ENCODE measurements around the gene PEBP1.

The PEBP1 gene

DNA sequence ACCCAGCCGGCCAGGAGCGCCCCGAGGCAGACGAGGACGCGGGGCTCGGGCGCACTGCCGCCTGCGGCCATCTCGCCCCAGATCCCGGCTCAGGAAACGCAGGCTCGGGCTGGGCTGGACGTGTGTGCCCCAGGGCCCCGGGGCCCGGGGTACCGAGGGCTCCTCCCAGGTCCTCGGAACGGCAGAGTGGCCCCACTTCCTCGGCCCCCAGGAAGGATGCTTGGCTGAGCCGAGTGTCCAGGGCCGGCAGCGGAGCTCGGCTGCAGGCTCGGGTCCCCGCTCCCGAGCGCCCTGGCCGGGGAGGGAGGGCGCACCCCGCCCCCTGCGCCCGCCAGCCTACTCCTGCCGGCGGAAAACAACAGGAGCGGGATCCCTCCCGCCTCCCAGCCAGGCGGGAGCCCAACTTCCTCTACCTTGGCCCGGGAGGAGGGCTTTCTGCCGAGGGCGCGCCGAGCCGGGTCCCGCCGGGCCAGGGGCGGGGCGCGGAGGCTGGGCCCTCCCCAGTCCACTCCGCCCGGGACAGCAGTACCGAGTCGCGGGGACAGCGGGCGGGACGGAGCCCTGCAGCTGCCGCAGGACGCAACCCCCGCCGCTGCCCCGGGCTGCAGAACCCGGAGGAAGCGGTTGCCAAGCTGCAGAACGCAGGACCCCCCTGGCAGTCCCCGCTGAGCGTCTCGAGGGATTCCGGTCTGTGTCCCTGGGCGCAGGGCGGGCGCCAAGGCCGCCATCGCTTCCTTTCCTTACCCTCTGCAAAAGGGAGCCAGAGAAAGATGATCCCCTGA is 32.1 kb upstream of the PEBP1 start, which contains the start of gene VSIG10:
TSS of gene VSIG10 (minus strand) at position 411 of the 782 bp plus-strand sequence. CDS start at position 71, 340 bp downstream.
- peak within 1 kb of the TSS; percentile 79 for H3K4me3 ChIP-seq (ENCODE audit: severe bottlenecking)
- ATAC-seq (ENCODE audit: low read depth) (peak; percentile 70), DNase-seq (ENCODE audit: low spot score) (peak; percentile 63)
- H3K27ac ChIP-seq (ENCODE audit: poor library complexity, severe bottlenecking): peak within 1 kb of the TSS; percentile 63
- H3K4me1 ChIP-seq (ENCODE audit: insufficient read depth, poor library complexity, severe bottlenecking): peaks cover 13% of the 10 kb centered on the region
- H3K36me3 ChIP-seq (ENCODE audit: low read depth): no peaks in the 10 kb centered on the region
- no peaks in the 10 kb centered on the region for H3K9me3 ChIP-seq (ENCODE audit: severe bottlenecking)
- H3K27me3 ChIP-seq (ENCODE audit: insufficient read depth, poor library complexity, severe bottlenecking): no peaks in the 10 kb centered on the region
- TF ChIP-seq, protein P1, sequence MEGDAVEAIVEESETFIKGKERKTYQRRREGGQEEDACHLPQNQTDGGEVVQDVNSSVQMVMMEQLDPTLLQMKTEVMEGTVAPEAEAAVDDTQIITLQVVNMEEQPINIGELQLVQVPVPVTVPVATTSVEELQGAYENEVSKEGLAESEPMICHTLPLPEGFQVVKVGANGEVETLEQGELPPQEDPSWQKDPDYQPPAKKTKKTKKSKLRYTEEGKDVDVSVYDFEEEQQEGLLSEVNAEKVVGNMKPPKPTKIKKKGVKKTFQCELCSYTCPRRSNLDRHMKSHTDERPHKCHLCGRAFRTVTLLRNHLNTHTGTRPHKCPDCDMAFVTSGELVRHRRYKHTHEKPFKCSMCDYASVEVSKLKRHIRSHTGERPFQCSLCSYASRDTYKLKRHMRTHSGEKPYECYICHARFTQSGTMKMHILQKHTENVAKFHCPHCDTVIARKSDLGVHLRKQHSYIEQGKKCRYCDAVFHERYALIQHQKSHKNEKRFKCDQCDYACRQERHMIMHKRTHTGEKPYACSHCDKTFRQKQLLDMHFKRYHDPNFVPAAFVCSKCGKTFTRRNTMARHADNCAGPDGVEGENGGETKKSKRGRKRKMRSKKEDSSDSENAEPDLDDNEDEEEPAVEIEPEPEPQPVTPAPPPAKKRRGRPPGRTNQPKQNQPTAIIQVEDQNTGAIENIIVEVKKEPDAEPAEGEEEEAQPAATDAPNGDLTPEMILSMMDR (IDR thresholded peaks at IDR 0.05; ENCODE audit: poor library complexity, severe bottlenecking): peak; percentile 5

GRCh38 chr12:118107011-118107410 is 28.9 kb upstream of the PEBP1 start:
- H3K4me1 ChIP-seq (ENCODE audit: insufficient read depth, poor library complexity, severe bottlenecking): peaks cover 8% of the 10 kb centered on the region
- no peaks in the 10 kb centered on the region for H3K36me3 ChIP-seq (ENCODE audit: low read depth)
- ATAC-seq (ENCODE audit: low read depth): no peak
- no peak for DNase-seq (ENCODE audit: low spot score)
- no peak overlapping the region for H3K4me3 ChIP-seq (ENCODE audit: severe bottlenecking)
- H3K9me3 ChIP-seq (ENCODE audit: severe bottlenecking): no peaks in the 10 kb centered on the region
- no peaks in the 10 kb centered on the region for H3K27me3 ChIP-seq (ENCODE audit: insufficient read depth, poor library complexity, severe bottlenecking)
- peak overlapping the region; percentile 31 for H3K27ac ChIP-seq (ENCODE audit: poor library complexity, severe bottlenecking)
- TF ChIP-seq, protein P1 (IDR thresholded peaks at IDR 0.05; ENCODE audit: poor library complexity, severe bottlenecking): no peak

- no peak overlapping the region for H3K27ac ChIP-seq (ENCODE audit: poor library complexity, severe bottlenecking)
- no peaks in the 10 kb centered on the region for H3K27me3 ChIP-seq (ENCODE audit: insufficient read depth, poor library complexity, severe bottlenecking)
- no peak for DNase-seq (ENCODE audit: low spot score)
- ATAC-seq (ENCODE audit: low read depth): no peak
- H3K4me3 ChIP-seq (ENCODE audit: severe bottlenecking): no peak overlapping the region
- no peaks in the 10 kb centered on the region for H3K36me3 ChIP-seq (ENCODE audit: low read depth)
- H3K4me1 ChIP-seq (ENCODE audit: insufficient read depth, poor library complexity, severe bottlenecking): peaks cover 2% of the 10 kb centered on the region
- H3K9me3 ChIP-seq (ENCODE audit: severe bottlenecking): no peaks in the 10 kb centered on the region
- TF ChIP-seq, protein P1 (IDR thresholded peaks at IDR 0.05; ENCODE audit: poor library complexity, severe bottlenecking): no peak
These were observed 28.2 kb upstream of the PEBP1 start for GRCh38 chr12:118107694-118108093.

DNA sequence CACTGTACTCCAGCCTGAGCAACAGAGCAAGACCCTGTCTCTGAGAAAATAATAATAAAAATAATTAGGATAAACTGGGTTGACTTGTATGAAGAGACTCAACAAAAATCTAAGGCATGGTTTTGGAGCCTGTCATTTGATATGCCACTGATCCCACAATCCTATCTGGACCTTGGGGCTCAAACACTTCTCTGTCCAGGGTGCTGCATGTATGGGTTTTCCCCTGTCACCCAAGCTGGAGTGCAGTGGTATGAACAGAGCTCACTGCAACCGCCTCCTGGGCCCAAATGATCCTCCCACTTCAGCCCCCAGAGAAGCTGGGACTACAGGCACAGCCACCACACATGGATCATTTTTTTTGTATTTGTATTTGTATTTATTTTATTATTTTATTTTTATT is 26.8 kb upstream of the PEBP1 start:
- Histone ChIP-seq H3K4me3 (ENCODE audit: severe bottlenecking) (no peak overlapping the region), H3K36me3 (ENCODE audit: low read depth) (no peaks in the 10 kb centered on the region), H3K9me3 (ENCODE audit: severe bottlenecking) (no peaks in the 10 kb centered on the region), H3K27ac (ENCODE audit: poor library complexity, severe bottlenecking) (no peak overlapping the region), H3K4me1 (ENCODE audit: insufficient read depth, poor library complexity, severe bottlenecking) (no peaks in the 10 kb centered on the region), H3K27me3 (ENCODE audit: insufficient read depth, poor library complexity, severe bottlenecking) (no peaks in the 10 kb centered on the region)
- DNase-seq (ENCODE audit: low spot score) (no peak), ATAC-seq (ENCODE audit: low read depth) (0 out of 3 replicates have a peak, but pooled peaks have one; percentile 30)
- TF ChIP-seq, protein P1 (IDR thresholded peaks at IDR 0.05; ENCODE audit: poor library complexity, severe bottlenecking): no peak

GRCh38 chr12:118119449-118119879 is 16.5 kb upstream of the PEBP1 start:
- Histone ChIP-seq H3K9me3 (ENCODE audit: severe bottlenecking) (no peaks in the 10 kb centered on the region), H3K4me1 (ENCODE audit: insufficient read depth, poor library complexity, severe bottlenecking) (peaks cover 5% of the 10 kb centered on the region), H3K27me3 (ENCODE audit: insufficient read depth, poor library complexity, severe bottlenecking) (no peaks in the 10 kb centered on the region), H3K27ac (ENCODE audit: poor library complexity, severe bottlenecking) (no peak overlapping the region), H3K4me3 (ENCODE audit: severe bottlenecking) (no peak overlapping the region), H3K36me3 (ENCODE audit: low read depth) (no peaks in the 10 kb centered on the region; the same call in 1 of the 2 replicates)
- TF ChIP-seq, protein P1 (IDR thresholded peaks at IDR 0.05; ENCODE audit: poor library complexity, severe bottlenecking): no peak
- ATAC-seq (ENCODE audit: low read depth) (no peak), DNase-seq (ENCODE audit: low spot score) (no peak)
